Liver (tissue), 9 donors: ENCODE data around the gene XXYLT1. TPM values are rescaled to one million over a fixed set of nuclear protein-coding genes. Genes with fewer than 3 reads are reported as not detected.

Source experiments
- DNase-seq: peaks from one replicate; pipeline ENCODE4 v3.0.0-alpha.2; 2017; ENCODE audit warnings: low spot score
- H3K27ac ChIP-seq, 2 donors: one replicate each; pipeline ENCODE4 v1.7.0; 2013; ENCODE audit warnings: inconsistent platforms in 2 of 2, low read length in 2 of 2, control low read depth in 1 of 2, low read depth in 1 of 2, mild to moderate bottlenecking in 1 of 2
- H3K27me3 ChIP-seq, 4 donors: one replicate each; pipeline versions ENCODE4 v1.6.1 to v1.7.0; 2013; ENCODE audit warnings: low read length in 3 of 4, inconsistent platforms in 1 of 4, mild to moderate bottlenecking in 1 of 4, moderate library complexity in 1 of 4; ENCODE audit not compliant: control insufficient read depth in 4 of 4, insufficient read depth in 4 of 4
- H3K36me3 ChIP-seq, 4 donors: one replicate each; pipeline versions ENCODE4 v1.6.1 to v1.7.0; 2013; ENCODE audit warnings: low read length in 3 of 4, mild to moderate bottlenecking in 3 of 4, low read depth in 1 of 4, moderate library complexity in 1 of 4; ENCODE audit not compliant: control insufficient read depth in 4 of 4, insufficient read depth in 3 of 4
- H3K4me1 ChIP-seq, 4 donors: one replicate each; pipeline versions ENCODE4 v1.6.1 to v1.7.0; 2013; ENCODE audit warnings: low read length in 3 of 4, mild to moderate bottlenecking in 3 of 4, moderate library complexity in 1 of 4; ENCODE audit not compliant: control insufficient read depth in 4 of 4, insufficient read depth in 4 of 4
- H3K4me3 ChIP-seq, 3 donors: one replicate each; pipeline versions ENCODE4 v1.6.1 to v1.7.0; 2013; ENCODE audit warnings: low read length in 3 of 3, control low read depth in 1 of 3, low read depth in 1 of 3, mild to moderate bottlenecking in 1 of 3
- H3K9ac ChIP-seq, 2 donors: one replicate each; pipeline ENCODE4 v1.7.0; 2013; ENCODE audit warnings: low read length in 2 of 2, mild to moderate bottlenecking in 2 of 2, moderate library complexity in 2 of 2, control low read depth in 1 of 2, low read depth in 1 of 2
- H3K9me3 ChIP-seq, 4 donors: one replicate each; pipeline versions ENCODE4 v1.6.1 to v1.7.0; 2013; ENCODE audit warnings: low read length in 3 of 4; ENCODE audit not compliant: control insufficient read depth in 4 of 4
- CTCF ChIP-seq: fragments of 150-350 bp; IDR thresholded peaks from 2 replicates; pipeline ENCODE4 v1.5.1; 2017; ENCODE audit warnings: improper control_type of control experiment, low read depth, low read length; ENCODE audit not compliant: missing input control
- EGR1 ChIP-seq, 2 donors: IDR thresholded peaks; 2 replicates each; pipeline ENCODE4 v1.6.1; 2016 to 2018; ENCODE audit warnings: antibody characterized with exemption in 2 of 2, low read depth in 2 of 2
- FOXA1 ChIP-seq: IDR thresholded peaks from 2 replicates; pipeline ENCODE4 v1.6.1; 2016; ENCODE audit warnings: antibody characterized with exemption
- FOXA2 ChIP-seq: IDR thresholded peaks from 2 replicates; pipeline ENCODE4 v1.6.1; 2016; ENCODE audit warnings: antibody characterized with exemption
- GABPA ChIP-seq, 2 donors: IDR thresholded peaks in 1 of 2; conservative IDR thresholded peaks in 1 of 2; 2 replicates each; pipeline ENCODE4 v1.6.1; 2016; ENCODE audit warnings: antibody characterized with exemption in 2 of 2, mild to moderate bottlenecking in 1 of 2, moderate library complexity in 1 of 2
- HNF4A ChIP-seq, 2 donors: conservative IDR thresholded peaks; 2 replicates each; pipeline ENCODE4 v1.6.1; 2016; ENCODE audit warnings: antibody characterized with exemption in 2 of 2, mild to moderate bottlenecking in 2 of 2
- HNF4G ChIP-seq: IDR thresholded peaks from 2 replicates; pipeline ENCODE4 v1.6.1; 2016; ENCODE audit warnings: antibody characterized with exemption
- JUND ChIP-seq, 2 donors: IDR thresholded peaks; 2 replicates each; pipeline ENCODE4 v1.6.1; 2016; ENCODE audit warnings: antibody characterized with exemption in 2 of 2
- MAX ChIP-seq: IDR thresholded peaks from 2 replicates; pipeline ENCODE4 v1.6.1; 2016; ENCODE audit warnings: antibody characterized with exemption
- NR2F2 ChIP-seq: IDR thresholded peaks from 2 replicates; pipeline ENCODE4 v1.6.1; 2016; ENCODE audit warnings: antibody characterized with exemption
- RAD21 ChIP-seq, 2 donors: IDR thresholded peaks; 2 replicates each; pipeline ENCODE4 v1.6.1; 2016; ENCODE audit warnings: antibody characterized with exemption in 2 of 2, mild to moderate bottlenecking in 2 of 2
- REST ChIP-seq: IDR thresholded peaks from 2 replicates; pipeline ENCODE4 v1.6.1; 2016; ENCODE audit warnings: antibody characterized with exemption, mild to moderate bottlenecking
- RXRA ChIP-seq, 2 donors: IDR thresholded peaks; 2 replicates each; pipeline ENCODE4 v1.6.1; 2017 to 2018; ENCODE audit warnings: antibody characterized with exemption in 2 of 2, mild to moderate bottlenecking in 1 of 2
- SP1 ChIP-seq: IDR thresholded peaks from 2 replicates; pipeline ENCODE4 v1.6.1; 2018; ENCODE audit warnings: antibody characterized with exemption, mild to moderate bottlenecking
- TAF1 ChIP-seq: conservative IDR thresholded peaks from 2 replicates; pipeline ENCODE4 v1.6.1; 2016; ENCODE audit warnings: antibody characterized with exemption, mild to moderate bottlenecking
- YY1 ChIP-seq: IDR thresholded peaks from 2 replicates; pipeline ENCODE4 v1.6.1; 2016; ENCODE audit warnings: antibody characterized with exemption, mild to moderate bottlenecking
- WGBS: extraction: QIAGEN DNeasy Blood & Tissue Kit; methylation state at CpG from one replicate; pipeline ENCODE4 v1.1.7; 2013; 5-methylcytosine and 5-hydroxymethylcytosine counted together
- polyA plus RNA-seq, 2 donors: library from polyadenylated mRNA; stranded (reverse) in 1 of 2; unstranded in 1 of 2; fragments of 200-250 nt in 1 of 2; fragments of >200 nt in 1 of 2; fragmentation: Nextera tagmentation in 1 of 2; extraction: Ambion mirVana in 1 of 2; gene quantifications; one replicate each; pipeline versions ENCODE4 v1.2.1 to v1.2.3, GENCODE V29; 2013 to 2015
- total RNA-seq, 2 donors: library from RNA; depleted of rRNA; stranded (reverse); fragments of >200 nt; gene quantifications; one replicate each; pipeline ENCODE4 v1.2.3, GENCODE V29; 2014
- TF ChIP-seq, protein P1 (sequence below): IDR thresholded peaks from 2 replicates; pipeline ENCODE4 v1.6.1; 2016; ENCODE audit warnings: antibody characterized with exemption
- donor health status: healthy.
- donor health status: healthy.
- donor health status: healthy.
- donor health status: healthy.
- donor health status: healthy.

XXYLT1 gene
- total and polyA plus RNA-seq, 4 donors: 0.93 to 7.6 (median 2.8) TPM

GRCh38 chr3:195139876-195140240 lies 131.1 kb downstream of the XXYLT1 start:
- Histone ChIP-seq H3K4me3 (no peak overlapping the region), H3K4me1 (no peaks in the 10 kb centered on the region), H3K9me3 (peaks cover 0 to 3% (median 1%) of the 10 kb centered on the region in 4 donors), H3K36me3 (peaks cover 0 to 3% (median 0%) of the 10 kb centered on the region in 4 donors), H3K27ac (no peak overlapping the region), H3K27me3 (no peaks in the 10 kb centered on the region), H3K9ac (no peak overlapping the region)
- DNase-seq: no peak
- no peak for TF ChIP-seq TAF1
- no peak for TF ChIP-seq NR2F2
- no peak for TF ChIP-seq REST
- no peak for TF ChIP-seq HNF4G
- no peak for TF ChIP-seq SP1
- TF ChIP-seq RAD21 (IDR thresholded peaks at IDR 0.05): no peak
- TF ChIP-seq FOXA1: no peak
- no peak for TF ChIP-seq YY1
- TF ChIP-seq CTCF: no peak
- no peak for TF ChIP-seq GABPA (IDR thresholded peaks at IDR 0.05 in 1 of 2, conservative IDR thresholded peaks at IDR 0.05 in 1 of 2)
- TF ChIP-seq RXRA (IDR thresholded peaks at IDR 0.05): no peak
- no peak for TF ChIP-seq MAX
- no peak for TF ChIP-seq FOXA2
- no peak for TF ChIP-seq HNF4A (conservative IDR thresholded peaks at IDR 0.05)
- 95% methylated on average over 4 of the region's 4 CpGs for WGBS

- 89% methylated on average over 13 of the region's 13 CpGs for WGBS
- H3K27ac ChIP-seq: no peak overlapping the region
- no peak for TF ChIP-seq EGR1 (IDR thresholded peaks at IDR 0.05; ENCODE audit: low read depth in 2 of 2)
- TF ChIP-seq CTCF: no peak
- TF ChIP-seq HNF4G: no peak
- TF ChIP-seq FOXA1: no peak
- TF ChIP-seq TAF1: no peak
- no peak for TF ChIP-seq GABPA (IDR thresholded peaks at IDR 0.05 in 1 of 2, conservative IDR thresholded peaks at IDR 0.05 in 1 of 2)
- no peak for TF ChIP-seq REST
- no peak for TF ChIP-seq RXRA (IDR thresholded peaks at IDR 0.05)
- no peak for TF ChIP-seq HNF4A (conservative IDR thresholded peaks at IDR 0.05)
- no peak for TF ChIP-seq SP1
- TF ChIP-seq JUND (IDR thresholded peaks at IDR 0.05): no peak
- TF ChIP-seq FOXA2: no peak
- TF ChIP-seq, protein P1, sequence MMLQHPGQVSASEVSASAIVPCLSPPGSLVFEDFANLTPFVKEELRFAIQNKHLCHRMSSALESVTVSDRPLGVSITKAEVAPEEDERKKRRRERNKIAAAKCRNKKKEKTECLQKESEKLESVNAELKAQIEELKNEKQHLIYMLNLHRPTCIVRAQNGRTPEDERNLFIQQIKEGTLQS: no peak
- no peak for TF ChIP-seq NR2F2
Observed at GRCh38 chr3:195139091-195139875, 131.7 kb downstream of the XXYLT1 start.

More at GRCh38 chr3:195139091-195139875, 131.7 kb downstream of the XXYLT1 start:
- Histone ChIP-seq H3K9me3 (peaks cover 0 to 3% (median 1%) of the 10 kb centered on the region in 4 donors), H3K4me1 (no peaks in the 10 kb centered on the region), H3K4me3 (no peak overlapping the region), H3K36me3 (peaks cover 0 to 3% (median 0%) of the 10 kb centered on the region in 4 donors), H3K9ac (no peak overlapping the region), H3K27me3 (no peaks in the 10 kb centered on the region)
- DNase-seq: no peak
